GM23338 (cell line): ENCODE data around the gene SEC23IP. TPM values are rescaled to one million over a fixed set of nuclear protein-coding genes. Genes with fewer than 3 reads are reported as not detected.

Experiments
- ATAC-seq: fragments of 200-7000 bp; cut with Tn5 transposase; 3 replicates; pipeline ENCODE4 v1.9.1; 2020
- DNase-seq: peaks from one replicate; pipeline ENCODE4 v3.0.0-alpha.2; 2015; ENCODE audit warnings: low spot score
- H2AFZ ChIP-seq: fragments of 200-600 bp; sonication (generic); 2 replicates; pipeline ENCODE4 v1.8.0; 2016; ENCODE audit warnings: antibody characterized with exemption, mild to moderate bottlenecking, moderate library complexity
- H3F3A ChIP-seq: fragments of 200-600 bp; sonication (generic); replicated peaks from 2 replicates; pipeline ENCODE4 v1.8.0; 2017; ENCODE audit warnings: antibody characterized with exemption, mixed run types, low read depth
- H3K27ac ChIP-seq: fragments of 200-600 bp; sonication (generic); 2 replicates; pipeline ENCODE4 v1.6.1; 2016; ENCODE audit warnings: low read depth
- H3K27me3 ChIP-seq: fragments of 200-600 bp; sonication (generic); 2 replicates; pipeline ENCODE4 v1.8.0; 2016; ENCODE audit warnings: mild to moderate bottlenecking, mixed run types, moderate library complexity; ENCODE audit not compliant: insufficient read depth
- H3K36me3 ChIP-seq: fragments of 200-600 bp; sonication (generic); 2 replicates; pipeline ENCODE4 v1.8.0; 2016; ENCODE audit warnings: mild to moderate bottlenecking; ENCODE audit not compliant: insufficient read depth
- H3K4me1 ChIP-seq: fragments of 200-600 bp; sonication (generic); 2 replicates; pipeline ENCODE4 v1.8.0; 2016; ENCODE audit warnings: mild to moderate bottlenecking, moderate library complexity; ENCODE audit not compliant: insufficient read depth
- H3K4me2 ChIP-seq: fragments of 200-600 bp; sonication (generic); 2 replicates; pipeline ENCODE4 v1.7.1; 2017; ENCODE audit warnings: mixed run types
- H3K4me3 ChIP-seq: fragments of 200-600 bp; sonication (generic); 2 replicates; pipeline ENCODE4 v1.6.1; 2016; ENCODE audit warnings: mixed run types
- H3K79me2 ChIP-seq: fragments of 200-600 bp; sonication (generic); replicated peaks from 2 replicates; pipeline ENCODE4 v1.8.0; 2017; ENCODE audit warnings: mild to moderate bottlenecking; ENCODE audit not compliant: insufficient read depth
- H3K9me2 ChIP-seq: fragments of 200-600 bp; sonication (generic); 2 replicates; pipeline ENCODE4 v1.8.0; 2017; ENCODE audit not compliant: insufficient read depth
- H4K20me1 ChIP-seq: fragments of 200-600 bp; sonication (generic); replicated peaks from 2 replicates; pipeline ENCODE4 v1.8.0; 2017; ENCODE audit warnings: mild to moderate bottlenecking; ENCODE audit not compliant: insufficient read depth
- H3K27ac Mint-ChIP-seq: 2 replicates; pipeline ENCODE4 v1.8.0; 2020; ENCODE audit warnings: inconsistent platforms, mild to moderate bottlenecking, moderate library complexity, mixed read lengths
- H3K27me3 Mint-ChIP-seq: 3 replicates; pipeline ENCODE4 v1.8.0; 2022; ENCODE audit warnings: low read depth, mild to moderate bottlenecking, moderate library complexity, mixed read lengths, inconsistent platforms; ENCODE audit not compliant: insufficient read depth, poor library complexity
- H3K36me3 Mint-ChIP-seq: 3 replicates; pipeline ENCODE4 v1.8.0; 2021; ENCODE audit warnings: low read depth, mild to moderate bottlenecking, inconsistent platforms, moderate library complexity, mixed read lengths
- H3K4me1 Mint-ChIP-seq: 3 replicates; pipeline ENCODE4 v1.8.0; 2020; ENCODE audit warnings: mild to moderate bottlenecking, inconsistent platforms, mixed read lengths
- H3K4me3 Mint-ChIP-seq: 3 replicates; pipeline ENCODE4 v1.8.0; 2021; ENCODE audit warnings: moderate library complexity, mild to moderate bottlenecking, inconsistent platforms, mixed read lengths
- H3K9me3 Mint-ChIP-seq: 3 replicates; pipeline ENCODE4 v1.8.0; 2020; ENCODE audit warnings: moderate library complexity, mild to moderate bottlenecking, inconsistent platforms, mixed read lengths
- CREB1 ChIP-seq: fragments of 250-450 bp; sonication (Bioruptor Pico); IDR thresholded peaks from 2 replicates; pipeline ENCODE4 v1.5.0; 2020; ENCODE audit warnings: low read depth, mild to moderate bottlenecking, moderate library complexity
- EZH2 ChIP-seq: fragments of 200-600 bp; sonication (generic); IDR thresholded peaks from one replicate; pipeline ENCODE4 v1.8.0; 2017; ENCODE audit warnings: antibody characterized with exemption, mild to moderate bottlenecking, low read depth; ENCODE audit not compliant: unreplicated experiment
- JUNB ChIP-seq: IDR thresholded peaks from one replicate; pipeline ENCODE4 v1.6.1; 2016; ENCODE audit warnings: antibody characterized with exemption; ENCODE audit not compliant: unreplicated experiment
- NANOG ChIP-seq: IDR thresholded peaks from 2 replicates; pipeline ENCODE4 v1.6.1; 2016; ENCODE audit warnings: antibody characterized with exemption, borderline replicate concordance
- STAT1 ChIP-seq: IDR thresholded peaks from one replicate; pipeline ENCODE4 v1.6.1; 2016; ENCODE audit warnings: antibody characterized with exemption; ENCODE audit not compliant: unreplicated experiment
- ZNF114 ChIP-seq: fragments of 250-450 bp; sonication (Bioruptor Pico); IDR thresholded peaks from 2 replicates; pipeline ENCODE4 v1.5.0; 2020; ENCODE audit warnings: mild to moderate bottlenecking, moderate library complexity
- ZNF331 ChIP-seq: fragments of 250-450 bp; sonication (Bioruptor Pico); IDR thresholded peaks from 2 replicates; pipeline ENCODE4 v1.5.0; 2020; ENCODE audit warnings: low read depth, mild to moderate bottlenecking, moderate library complexity
- polyA plus RNA-seq: library from polyadenylated mRNA; unstranded; fragments of >200 nt; fragmentation: Nextera tagmentation; extraction: Ambion mirVana; gene quantifications from 2 replicates; pipeline ENCODE4 v1.2.1, GENCODE V29; 2016
- total RNA-seq: library from RNA; depleted of rRNA; stranded (reverse); fragments of >200 nt; shearing (Covaris generic); gene quantifications from 2 replicates; pipeline ENCODE4 v1.2.3, GENCODE V29; 2014
- TF ChIP-seq, protein P1 (sequence below): fragments of 250-450 bp; sonication (Bioruptor Pico); IDR thresholded peaks from 2 replicates; pipeline ENCODE4 v1.5.0; 2020; ENCODE audit warnings: mild to moderate bottlenecking, moderate library complexity
- TF ChIP-seq, protein P2 (sequence below), 2 experiments: fragments of 200-600 bp in 1 of 2; sonication (generic) in 1 of 2; conservative IDR thresholded peaks; 2 replicates each; pipeline versions ENCODE4 v1.5.1 to v1.6.1; 2016 to 2017; ENCODE audit warnings: antibody characterized with exemption in 2 of 2, low read depth in 2 of 2, mild to moderate bottlenecking in 2 of 2, moderate library complexity in 1 of 2

Gene SEC23IP
- total and polyA plus RNA-seq, 2 experiments from 2014 or later = 35.2 to 35.6 TPM

DNA sequence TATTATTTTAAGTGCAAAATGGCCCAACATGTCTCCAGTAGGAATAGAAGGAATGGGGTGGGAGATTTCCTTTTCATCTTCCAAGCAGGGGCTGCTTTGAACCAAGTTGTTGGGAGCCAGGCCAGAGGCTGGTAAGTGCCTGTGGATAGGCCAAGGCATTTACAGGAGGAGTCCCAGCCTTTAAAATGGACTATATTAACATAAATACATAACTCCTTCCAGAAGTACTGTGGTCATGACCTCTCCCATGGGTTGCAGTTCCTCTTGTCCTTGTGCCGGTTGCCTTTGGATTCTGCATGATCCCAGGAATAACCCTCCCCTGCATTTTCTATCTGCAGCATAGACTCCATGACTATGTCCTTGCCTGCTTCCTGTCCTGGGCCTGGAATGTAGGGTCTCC lies 95.8 kb downstream of the SEC23IP start (continued):
- TF ChIP-seq, protein P1, sequence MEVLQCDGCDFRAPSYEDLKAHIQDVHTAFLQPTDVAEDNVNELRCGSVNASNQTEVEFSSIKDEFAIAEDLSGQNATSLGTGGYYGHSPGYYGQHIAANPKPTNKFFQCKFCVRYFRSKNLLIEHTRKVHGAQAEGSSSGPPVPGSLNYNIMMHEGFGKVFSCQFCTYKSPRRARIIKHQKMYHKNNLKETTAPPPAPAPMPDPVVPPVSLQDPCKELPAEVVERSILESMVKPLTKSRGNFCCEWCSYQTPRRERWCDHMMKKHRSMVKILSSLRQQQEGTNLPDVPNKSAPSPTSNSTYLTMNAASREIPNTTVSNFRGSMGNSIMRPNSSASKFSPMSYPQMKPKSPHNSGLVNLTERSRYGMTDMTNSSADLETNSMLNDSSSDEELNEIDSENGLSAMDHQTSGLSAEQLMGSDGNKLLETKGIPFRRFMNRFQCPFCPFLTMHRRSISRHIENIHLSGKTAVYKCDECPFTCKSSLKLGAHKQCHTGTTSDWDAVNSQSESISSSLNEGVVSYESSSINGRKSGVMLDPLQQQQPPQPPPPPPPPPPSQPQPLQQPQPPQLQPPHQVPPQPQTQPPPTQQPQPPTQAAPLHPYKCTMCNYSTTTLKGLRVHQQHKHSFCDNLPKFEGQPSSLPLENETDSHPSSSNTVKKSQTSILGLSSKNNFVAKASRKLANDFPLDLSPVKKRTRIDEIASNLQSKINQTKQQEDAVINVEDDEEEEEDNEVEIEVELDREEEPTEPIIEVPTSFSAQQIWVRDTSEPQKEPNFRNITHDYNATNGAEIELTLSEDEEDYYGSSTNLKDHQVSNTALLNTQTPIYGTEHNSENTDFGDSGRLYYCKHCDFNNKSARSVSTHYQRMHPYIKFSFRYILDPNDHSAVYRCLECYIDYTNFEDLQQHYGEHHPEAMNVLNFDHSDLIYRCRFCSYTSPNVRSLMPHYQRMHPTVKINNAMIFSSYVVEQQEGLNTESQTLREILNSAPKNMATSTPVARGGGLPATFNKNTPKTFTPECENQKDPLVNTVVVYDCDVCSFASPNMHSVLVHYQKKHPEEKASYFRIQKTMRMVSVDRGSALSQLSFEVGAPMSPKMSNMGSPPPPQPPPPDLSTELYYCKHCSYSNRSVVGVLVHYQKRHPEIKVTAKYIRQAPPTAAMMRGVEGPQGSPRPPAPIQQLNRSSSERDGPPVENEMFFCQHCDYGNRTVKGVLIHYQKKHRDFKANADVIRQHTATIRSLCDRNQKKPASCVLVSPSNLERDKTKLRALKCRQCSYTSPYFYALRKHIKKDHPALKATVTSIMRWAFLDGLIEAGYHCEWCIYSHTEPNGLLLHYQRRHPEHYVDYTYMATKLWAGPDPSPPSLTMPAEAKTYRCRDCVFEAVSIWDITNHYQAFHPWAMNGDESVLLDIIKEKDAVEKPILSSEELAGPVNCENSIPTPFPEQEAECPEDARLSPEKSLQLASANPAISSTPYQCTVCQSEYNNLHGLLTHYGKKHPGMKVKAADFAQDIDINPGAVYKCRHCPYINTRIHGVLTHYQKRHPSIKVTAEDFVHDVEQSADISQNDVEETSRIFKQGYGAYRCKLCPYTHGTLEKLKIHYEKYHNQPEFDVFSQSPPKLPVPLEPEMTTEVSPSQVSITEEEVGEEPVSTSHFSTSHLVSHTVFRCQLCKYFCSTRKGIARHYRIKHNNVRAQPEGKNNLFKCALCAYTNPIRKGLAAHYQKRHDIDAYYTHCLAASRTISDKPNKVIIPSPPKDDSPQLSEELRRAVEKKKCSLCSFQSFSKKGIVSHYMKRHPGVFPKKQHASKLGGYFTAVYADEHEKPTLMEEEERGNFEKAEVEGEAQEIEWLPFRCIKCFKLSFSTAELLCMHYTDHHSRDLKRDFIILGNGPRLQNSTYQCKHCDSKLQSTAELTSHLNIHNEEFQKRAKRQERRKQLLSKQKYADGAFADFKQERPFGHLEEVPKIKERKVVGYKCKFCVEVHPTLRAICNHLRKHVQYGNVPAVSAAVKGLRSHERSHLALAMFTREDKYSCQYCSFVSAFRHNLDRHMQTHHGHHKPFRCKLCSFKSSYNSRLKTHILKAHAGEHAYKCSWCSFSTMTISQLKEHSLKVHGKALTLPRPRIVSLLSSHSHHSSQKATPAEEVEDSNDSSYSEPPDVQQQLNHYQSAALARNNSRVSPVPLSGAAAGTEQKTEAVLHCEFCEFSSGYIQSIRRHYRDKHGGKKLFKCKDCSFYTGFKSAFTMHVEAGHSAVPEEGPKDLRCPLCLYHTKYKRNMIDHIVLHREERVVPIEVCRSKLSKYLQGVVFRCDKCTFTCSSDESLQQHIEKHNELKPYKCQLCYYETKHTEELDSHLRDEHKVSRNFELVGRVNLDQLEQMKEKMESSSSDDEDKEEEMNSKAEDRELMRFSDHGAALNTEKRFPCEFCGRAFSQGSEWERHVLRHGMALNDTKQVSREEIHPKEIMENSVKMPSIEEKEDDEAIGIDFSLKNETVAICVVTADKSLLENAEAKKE = no peak
- no peak for TF ChIP-seq JUNB
- TF ChIP-seq NANOG = no peak
- TF ChIP-seq STAT1 = no peak
- no peak for TF ChIP-seq ZNF114 (CRISPR knock-in tag)
- no peak for TF ChIP-seq ZNF331 (CRISPR knock-in tag)
- no peak for TF ChIP-seq EZH2

DNA sequence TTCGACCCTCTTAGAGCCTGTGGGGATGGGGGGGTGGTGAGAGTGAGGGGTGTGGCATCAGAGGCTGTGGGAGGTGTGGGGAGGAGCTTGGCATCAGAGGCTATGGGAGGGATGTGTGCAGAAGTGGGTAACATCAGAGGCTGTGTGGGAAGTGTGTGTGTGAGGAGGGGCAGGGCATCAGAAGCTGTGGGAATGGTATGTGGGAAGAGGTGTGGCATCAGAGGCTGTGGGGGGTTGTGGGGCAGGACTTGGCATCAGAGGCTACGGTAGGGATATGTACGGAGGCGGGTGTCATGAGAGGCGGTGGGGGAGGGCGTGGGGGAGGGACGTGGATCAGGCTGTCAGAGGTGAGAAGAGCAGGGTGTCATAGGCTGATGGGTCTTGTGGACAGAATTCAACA lies 97.4 kb downstream of the SEC23IP start:
- Histone ChIP-seq H3K9me2 (no peaks in the 10 kb centered on the region; the same call in 1 of the 2 replicates), H3K36me3 (no peaks in the 10 kb centered on the region), H3K4me1 (no peaks in the 10 kb centered on the region), H3K27me3 (no peaks in the 10 kb centered on the region), H4K20me1 (no peaks in the 10 kb centered on the region), H2AFZ (no peak overlapping the region), H3K4me2 (no peak overlapping the region), H3F3A (no peaks in the 10 kb centered on the region), H3K4me3 (no peak overlapping the region), H3K79me2 (no peaks in the 10 kb centered on the region), H3K27ac (no peak overlapping the region)
- Mint-ChIP-seq H3K9me3 (no peaks in the 10 kb centered on the region), H3K4me1 (no peaks in the 10 kb centered on the region), H3K27me3 (no peaks in the 10 kb centered on the region), H3K27ac (no peak overlapping the region), H3K4me3 (no peak overlapping the region), H3K36me3 (no peaks in the 10 kb centered on the region)
- no peak for DNase-seq
- no peak for ATAC-seq
- TF ChIP-seq STAT1 = no peak
- TF ChIP-seq ZNF114 (CRISPR knock-in tag) = no peak
- TF ChIP-seq CREB1 (CRISPR knock-in tag) = no peak
- TF ChIP-seq ZNF331 (CRISPR knock-in tag) = no peak
- TF ChIP-seq, protein P2, sequence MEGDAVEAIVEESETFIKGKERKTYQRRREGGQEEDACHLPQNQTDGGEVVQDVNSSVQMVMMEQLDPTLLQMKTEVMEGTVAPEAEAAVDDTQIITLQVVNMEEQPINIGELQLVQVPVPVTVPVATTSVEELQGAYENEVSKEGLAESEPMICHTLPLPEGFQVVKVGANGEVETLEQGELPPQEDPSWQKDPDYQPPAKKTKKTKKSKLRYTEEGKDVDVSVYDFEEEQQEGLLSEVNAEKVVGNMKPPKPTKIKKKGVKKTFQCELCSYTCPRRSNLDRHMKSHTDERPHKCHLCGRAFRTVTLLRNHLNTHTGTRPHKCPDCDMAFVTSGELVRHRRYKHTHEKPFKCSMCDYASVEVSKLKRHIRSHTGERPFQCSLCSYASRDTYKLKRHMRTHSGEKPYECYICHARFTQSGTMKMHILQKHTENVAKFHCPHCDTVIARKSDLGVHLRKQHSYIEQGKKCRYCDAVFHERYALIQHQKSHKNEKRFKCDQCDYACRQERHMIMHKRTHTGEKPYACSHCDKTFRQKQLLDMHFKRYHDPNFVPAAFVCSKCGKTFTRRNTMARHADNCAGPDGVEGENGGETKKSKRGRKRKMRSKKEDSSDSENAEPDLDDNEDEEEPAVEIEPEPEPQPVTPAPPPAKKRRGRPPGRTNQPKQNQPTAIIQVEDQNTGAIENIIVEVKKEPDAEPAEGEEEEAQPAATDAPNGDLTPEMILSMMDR (conservative IDR thresholded peaks at IDR 0.05; ENCODE audit: low read depth in 2 of 2) = no peak
